ENCODE measurements around the gene CDH16.

CDH16 gene

GRCh38 chr16:66908762-66909559, 9.7 kb downstream of the CDH16 start:
- no peak for TF ChIP-seq CTCF (IDR thresholded peaks at IDR 0.05)

- TF ChIP-seq CTCF (IDR thresholded peaks at IDR 0.05): no peak
These were observed 10.6 kb downstream of the CDH16 start for GRCh38 chr16:66908116-66908515.

DNA sequence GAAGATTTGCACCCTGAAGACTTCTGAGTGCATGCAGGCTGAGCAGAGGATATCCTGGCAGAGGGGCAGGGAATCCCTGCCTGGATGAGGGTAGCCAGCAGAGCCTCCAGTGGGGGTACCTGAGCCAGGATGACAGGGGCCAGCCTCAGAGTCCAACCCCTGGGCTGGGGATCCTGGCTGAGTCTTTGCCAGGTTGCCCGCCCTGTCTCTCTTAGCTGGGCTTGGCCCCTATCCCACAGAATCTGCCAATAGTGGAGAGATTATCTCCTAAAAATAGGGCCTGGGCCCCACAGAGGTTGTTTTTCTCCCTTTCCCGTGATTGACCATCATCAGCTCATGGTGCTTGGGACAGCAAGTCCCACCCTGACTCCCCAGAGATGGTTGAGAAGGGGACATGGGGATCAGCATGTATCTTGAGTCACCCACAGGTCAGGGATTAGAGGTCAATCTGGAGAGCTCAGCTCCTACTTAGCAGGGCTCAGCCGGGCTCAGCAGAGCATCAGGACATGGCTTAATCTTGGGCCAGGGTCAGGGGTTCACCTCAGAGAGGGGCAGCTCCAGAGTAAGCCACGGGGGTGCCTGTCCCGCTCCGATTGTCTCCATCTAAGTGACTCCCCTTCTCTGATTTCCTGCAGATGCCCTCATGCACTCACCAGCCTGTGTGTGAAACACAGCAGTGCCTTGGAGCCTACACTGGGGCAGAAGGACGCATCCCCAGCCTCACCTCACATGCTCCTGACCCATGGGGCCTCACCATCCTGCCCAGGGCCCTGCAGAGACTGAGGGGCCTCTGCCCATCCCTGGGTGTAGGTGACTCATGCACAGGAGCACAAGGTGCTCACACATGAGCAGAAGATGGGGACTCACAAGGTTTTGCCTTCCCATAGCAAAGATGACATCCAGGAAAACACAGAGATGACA, 11.5 kb downstream of the CDH16 start:
- no peak for TF ChIP-seq CTCF (IDR thresholded peaks at IDR 0.05)

DNA sequence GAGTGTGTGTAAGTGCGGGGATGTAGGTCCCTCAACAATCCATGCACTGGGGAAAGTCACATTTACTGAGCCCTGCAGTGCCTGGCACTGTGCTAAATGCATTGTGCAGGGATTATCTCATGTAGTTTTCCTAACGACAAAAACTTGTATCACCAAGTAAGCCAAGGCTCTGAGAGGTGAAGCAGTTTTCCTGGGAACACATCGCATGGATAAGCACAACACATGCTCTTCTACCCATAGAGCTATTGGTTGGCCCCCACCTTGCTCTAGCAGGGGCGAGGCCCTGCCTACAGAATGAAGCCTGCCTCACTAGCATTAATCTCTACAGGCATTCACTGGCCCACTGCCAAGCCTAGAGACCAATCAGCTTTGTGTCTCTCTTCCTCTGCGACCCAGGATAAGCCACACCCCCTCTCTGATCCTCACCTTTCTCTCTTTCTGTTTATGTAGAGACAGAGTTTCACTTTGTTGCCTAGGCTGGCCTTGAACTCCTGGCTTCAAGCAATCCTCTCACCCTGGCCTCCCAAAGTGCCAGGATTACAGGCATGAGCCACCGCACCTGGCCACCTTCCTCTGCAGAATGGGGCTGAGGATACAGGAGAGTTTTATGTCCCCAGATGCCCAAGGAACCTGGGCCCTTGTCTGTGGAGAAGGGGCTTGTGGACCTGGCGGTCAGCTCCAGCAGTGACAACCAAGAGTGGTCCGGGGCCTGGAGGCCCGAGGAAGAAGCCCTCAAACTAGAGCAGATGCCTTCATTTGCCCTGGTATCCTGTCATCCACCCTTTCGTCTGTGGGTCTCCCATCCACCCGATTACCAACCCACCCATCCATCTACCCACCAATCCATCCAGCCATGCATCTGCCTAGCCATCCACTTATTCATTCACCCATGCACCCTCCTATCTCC, 12.8 kb downstream of the CDH16 start:
- no peak for TF ChIP-seq CTCF (IDR thresholded peaks at IDR 0.05)

- TF ChIP-seq CTCF (IDR thresholded peaks at IDR 0.05): no peak
These were observed 13.6 kb downstream of the CDH16 start for GRCh38 chr16:66904846-66905632.

GRCh38 chr16:66904428-66904845, 14.2 kb downstream of the CDH16 start:
- TF ChIP-seq CTCF (IDR thresholded peaks at IDR 0.05): no peak

Data from LNCAP (cell line).